HG03103 (cell line): Measurements from ENCODE around the gene KRTAP10-12.
"Not testable (repeated sequence)": the region's sequence is repeated elsewhere in the genome, so short reads cannot be mapped to it uniquely, and the experiment has no call there.

Source experiments
- ATAC-seq: cut with Tn5 transposase; IDR thresholded peaks from one replicate; pipeline ENCODE4 v1.9.1; 2021; ENCODE audit warnings: low read depth; ENCODE audit not compliant: unreplicated experiment

KRTAP10-12 gene

DNA sequence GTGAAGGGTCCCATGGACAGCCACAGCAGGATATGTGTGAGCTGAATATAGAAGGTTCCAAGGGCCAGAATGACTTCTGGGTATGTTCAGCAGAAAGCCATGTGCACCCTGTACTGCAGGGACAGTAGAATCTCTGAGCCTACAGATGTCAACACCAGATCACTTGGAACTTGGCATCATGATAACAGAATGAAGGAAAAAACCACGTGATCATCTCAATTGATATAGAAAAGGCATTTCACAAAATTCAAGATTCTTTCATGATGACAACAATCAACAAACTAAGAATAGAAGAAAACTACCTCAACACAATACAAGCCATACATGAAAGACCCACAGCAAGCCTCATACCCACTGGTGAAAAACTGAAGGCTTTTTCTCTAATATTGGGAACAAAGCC lies 29.4 kb upstream of the KRTAP10-12 start:
- no peak for ATAC-seq

DNA sequence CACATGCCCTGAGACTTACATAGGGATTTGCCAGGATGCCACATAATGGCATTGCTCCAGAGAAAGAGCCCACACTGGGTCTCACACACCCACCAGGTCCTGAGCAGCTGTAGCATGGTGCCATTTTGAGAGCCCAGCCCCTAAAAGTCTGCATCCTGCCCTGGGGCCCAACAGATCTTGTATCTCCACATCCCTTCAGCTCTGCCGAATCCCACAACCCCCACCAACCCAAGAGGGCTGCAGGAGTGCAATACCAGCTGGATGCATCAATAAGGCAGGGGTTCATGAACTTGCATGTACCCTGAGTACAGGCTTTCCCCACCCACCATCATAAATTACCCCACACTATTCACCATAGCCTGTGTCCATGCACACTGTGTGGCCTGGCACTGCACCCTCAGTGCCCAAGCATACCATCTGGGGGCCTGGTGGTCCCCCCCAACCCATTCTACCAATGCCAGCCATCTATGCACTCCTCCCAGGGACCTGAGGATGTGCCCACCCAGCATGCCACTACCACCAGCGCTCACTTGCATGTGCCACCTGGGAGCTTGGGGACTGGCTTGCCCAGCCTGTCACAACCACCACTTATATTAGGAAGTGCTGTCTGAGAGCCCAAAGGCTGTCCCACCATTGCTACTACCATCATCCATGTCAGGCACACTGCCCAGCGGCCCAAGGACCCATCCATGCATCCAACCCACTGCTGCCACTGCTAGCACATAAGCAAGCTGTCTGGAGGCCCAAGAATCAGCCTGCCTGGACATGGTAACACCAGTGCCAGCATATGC lies 26.1 kb upstream of the KRTAP10-12 start:
- ATAC-seq = no peak

DNA sequence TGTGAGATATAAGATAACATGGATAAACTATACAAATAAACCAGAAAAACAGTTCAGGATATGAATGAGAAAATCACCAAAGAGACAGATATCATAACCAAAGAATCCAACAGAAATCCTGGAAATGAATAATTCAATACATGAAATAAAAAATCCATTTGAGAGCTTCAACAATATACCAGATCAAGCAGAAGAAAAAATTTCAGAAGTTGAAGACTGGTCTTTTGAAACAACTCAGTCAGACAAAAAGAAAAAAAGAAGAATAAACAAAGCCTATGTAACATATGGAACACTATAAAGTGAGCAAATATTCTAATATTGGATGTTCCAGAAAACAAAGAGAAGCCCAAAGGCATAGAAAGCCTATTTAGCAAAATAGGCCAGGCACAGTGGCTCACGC lies 25.1 kb upstream of the KRTAP10-12 start:
- no peak for ATAC-seq

DNA sequence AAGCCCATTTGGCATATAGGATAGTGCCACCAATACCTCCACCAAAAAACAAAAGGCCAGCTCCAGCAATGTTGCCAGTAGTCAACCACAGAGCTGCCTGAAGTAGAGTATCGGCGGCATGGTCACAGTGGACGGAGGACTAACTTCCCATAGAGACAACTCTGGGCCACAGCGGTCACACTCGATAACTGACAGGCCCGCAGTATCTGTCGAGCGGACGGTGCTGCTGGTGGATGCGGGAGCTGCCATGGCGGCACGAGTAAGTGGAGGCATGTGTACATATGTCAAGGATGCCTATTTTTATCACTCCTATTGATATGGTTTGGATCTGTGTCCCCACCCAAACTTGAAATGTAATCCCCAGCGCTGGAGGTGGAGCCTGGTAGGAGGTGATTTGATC lies 19.1 kb upstream of the KRTAP10-12 start:
- ATAC-seq = no peak

DNA sequence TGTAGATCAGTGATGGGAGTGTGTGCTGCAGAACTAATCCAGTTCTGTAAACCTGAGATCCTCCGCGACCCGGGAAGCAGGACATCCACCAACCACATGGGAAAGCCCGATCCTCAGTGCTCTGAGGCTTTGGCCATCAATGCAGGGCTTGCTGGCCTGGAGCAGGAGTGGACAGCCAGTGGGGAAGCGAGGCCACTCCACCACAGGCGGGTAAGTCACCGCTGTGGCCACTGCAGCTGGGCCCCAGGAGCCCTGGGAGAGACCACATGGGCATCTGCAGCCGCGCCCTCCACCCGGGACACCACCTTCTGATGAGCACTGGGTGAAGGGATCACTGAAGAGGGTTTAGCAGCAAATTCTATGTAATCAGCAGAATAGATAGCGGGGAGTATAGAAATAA lies 15.8 kb upstream of the KRTAP10-12 start:
- no peak for ATAC-seq

DNA sequence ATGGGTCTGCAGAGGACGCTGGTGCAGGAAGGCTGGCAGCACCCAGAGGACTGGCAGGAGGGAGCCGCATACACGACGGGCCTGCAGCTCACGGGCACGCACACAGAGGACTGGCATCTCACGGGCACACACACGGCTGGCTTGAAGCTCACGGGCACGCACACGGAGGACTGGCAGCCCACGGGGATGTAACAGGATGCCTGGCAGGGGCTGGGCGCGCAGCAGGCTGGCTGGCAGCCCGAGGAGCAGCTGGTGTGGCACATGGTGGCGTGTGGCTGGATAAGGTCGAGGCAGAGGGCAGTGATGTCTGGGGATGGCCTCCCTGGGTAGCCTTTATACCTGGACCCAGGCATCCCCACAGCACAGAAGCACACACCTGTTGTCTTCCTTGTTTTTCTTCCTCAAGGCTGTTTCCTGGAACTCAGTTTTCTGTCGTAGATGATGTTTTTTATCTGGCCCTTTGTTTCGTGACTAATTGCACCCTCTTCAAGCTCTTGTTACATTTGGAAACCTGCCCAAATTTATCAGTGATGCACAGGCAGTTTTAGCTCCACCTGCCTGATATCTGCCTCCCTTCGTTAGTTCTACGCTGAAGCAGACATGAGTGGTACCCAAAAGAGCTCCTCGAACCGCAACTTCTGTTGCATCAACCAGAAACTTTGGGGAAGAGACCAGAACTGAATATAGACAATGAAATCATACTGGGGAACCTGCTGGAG lies 15.0 kb upstream of the KRTAP10-12 start, which contains the start of gene KRTAP12-1:
KRTAP12-1 (minus strand) TSS at position 303 of the 719 bp plus-strand sequence; CDS start at position 263, 40 bp downstream.
- no peak for ATAC-seq

DNA sequence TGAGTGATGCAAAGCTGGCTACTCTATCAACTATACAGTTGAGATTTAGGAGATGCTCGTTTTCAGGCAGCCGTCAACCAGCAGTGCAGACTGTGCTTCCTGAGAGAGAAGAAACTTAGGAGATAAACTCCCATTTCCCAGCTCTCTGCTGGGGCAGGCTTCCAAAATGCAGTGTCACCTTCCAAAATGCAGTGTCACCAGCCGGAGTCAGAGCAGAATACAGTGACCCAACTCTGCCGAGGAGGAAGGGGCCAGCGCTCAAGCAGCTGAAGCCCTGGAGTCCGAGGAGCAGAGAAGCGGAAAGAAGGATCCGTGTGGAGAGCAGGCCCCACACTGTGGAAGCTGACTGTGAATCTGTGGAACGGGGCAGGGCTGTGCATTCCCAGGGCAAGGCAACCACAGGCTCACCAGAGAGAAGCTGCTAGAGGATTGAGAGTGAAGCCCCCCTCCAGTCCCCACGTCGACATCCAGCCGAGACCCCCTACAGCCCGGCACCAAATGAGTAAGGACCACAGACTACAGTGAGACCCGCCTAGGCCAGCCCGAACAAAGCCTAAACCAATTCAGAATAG lies 14.3 kb upstream of the KRTAP10-12 start:
- no peak for ATAC-seq

DNA sequence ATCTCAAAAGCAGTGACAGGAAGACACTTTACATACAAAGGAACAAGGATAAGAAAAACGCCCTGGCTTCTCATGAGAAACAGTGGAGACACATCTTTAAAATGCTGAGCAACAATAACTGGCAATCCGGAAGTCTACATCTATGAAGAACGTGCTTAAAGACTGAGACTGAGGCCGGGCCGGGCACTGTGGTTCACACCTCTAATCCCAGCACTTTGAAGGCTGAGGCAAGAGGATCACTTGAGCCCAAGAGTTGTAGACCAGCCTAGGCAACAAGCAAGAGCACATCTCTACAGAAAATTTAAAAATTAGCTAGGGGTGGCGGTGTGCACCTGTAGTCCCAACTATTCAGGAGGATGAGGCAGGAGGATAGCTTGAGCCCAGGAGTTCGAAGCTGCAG lies 12.9 kb upstream of the KRTAP10-12 start:
- no peak for ATAC-seq

DNA sequence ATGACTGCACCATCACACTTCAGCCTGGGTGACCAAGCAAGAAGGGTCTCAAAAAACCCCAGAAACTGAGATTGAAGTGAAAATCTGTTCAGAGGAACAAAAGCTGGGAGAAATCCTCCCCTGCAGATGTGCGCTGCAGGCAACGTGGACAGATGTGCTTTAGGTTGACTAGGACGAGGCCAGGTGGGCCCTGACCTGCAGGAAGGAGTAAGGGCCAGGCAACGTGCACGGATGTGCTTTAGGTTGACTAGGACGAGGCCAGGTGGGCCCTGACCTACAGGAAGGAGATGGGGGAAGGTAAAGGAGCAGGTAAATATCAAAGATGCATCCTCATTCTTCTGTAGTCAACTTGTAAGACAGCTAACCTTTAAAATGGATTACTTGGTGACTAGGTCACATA lies 12.5 kb upstream of the KRTAP10-12 start:
- ATAC-seq = no peak

DNA sequence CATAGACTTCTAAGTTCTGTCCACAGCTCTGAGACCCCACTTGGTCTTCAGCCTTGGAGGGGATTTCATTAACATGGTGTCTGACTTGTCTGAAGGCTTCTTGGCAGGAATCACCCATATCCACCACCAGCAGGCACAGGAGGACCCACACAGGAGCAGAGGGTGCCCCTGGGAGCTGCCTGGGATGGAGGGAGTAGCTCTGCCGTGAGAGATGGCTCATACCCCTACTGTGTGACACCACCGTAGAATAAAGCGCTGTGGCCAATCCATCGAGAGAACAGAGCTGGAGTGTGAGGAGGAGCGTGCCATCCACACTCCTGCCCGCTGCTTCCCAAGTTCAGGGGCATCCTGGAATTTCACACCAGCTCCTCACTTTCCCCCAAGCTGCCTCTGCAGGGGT lies 11.9 kb upstream of the KRTAP10-12 start:
- not testable (repeated sequence) for ATAC-seq

DNA sequence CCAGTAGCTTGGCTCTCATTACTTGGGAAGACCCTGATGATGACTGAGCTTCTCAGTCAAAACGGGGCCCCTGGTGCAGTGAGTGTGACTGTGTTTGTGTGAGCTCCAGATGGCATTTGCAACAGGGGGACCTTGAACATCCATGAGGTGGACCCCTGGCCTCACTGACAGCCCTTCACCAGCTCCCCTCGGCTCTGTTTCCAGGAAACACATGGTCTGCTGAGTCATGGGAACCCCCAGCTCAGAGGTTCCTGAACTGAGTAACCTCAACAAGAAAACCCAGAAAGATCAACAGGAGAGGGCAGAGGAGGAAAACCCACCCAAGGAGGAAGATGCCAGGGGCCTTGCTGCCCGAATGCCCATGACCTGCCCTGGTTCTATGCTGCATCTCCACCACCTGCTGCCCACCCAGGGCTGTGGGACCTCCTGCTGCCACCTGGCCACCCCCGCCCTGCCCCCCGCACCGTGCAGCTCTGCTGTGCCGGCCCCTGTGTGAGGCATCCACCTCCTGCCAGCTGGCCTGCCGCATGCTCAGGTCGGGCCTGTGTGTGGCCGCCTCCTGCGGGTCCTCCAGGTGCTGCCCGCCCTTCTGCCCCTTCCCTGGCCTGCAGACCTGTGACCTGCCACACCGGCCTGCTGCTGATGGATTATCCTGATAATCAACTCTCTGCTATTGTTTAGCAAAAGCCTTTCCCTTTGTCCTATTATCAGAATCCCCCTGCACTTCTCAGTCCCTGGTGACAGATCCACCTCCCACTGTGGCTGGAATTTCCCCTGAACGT lies 10.8 kb upstream of the KRTAP10-12 start:
- ATAC-seq = no peak

DNA sequence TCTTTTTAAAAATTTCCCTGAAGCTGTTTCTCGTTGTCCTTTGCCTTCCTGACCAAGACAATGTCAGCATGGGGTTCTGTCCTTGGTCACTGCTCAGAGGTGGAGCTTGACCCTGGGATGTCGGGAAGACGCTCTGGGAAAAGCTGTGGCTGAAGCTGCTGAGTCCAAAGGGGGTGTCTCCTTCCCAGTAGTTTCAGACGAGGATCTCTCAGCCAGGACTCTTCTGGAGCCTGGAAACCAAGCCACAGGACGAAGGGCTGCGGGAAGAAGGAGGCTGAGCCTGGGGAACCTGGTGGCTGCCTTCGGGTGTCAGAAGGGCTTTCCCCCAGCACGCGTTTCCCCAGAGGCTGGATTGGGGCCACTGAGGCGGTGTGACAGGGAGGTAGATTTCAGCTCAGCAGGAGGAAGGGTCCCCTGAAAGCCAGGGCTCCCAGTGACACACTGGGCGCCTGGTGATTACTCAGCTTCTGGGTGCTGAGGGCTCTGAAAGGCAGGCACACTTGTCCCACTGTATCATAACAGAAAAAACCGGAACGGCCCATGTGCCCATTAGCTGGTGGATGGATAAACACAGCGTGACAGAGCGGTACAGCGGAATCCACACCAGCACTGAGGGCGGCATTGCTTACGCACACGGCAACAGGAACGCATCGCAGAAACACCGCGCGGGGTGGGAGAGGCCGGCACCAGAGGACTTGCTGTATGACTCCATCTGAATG lies 10.0 kb upstream of the KRTAP10-12 start:
- ATAC-seq = no peak

DNA sequence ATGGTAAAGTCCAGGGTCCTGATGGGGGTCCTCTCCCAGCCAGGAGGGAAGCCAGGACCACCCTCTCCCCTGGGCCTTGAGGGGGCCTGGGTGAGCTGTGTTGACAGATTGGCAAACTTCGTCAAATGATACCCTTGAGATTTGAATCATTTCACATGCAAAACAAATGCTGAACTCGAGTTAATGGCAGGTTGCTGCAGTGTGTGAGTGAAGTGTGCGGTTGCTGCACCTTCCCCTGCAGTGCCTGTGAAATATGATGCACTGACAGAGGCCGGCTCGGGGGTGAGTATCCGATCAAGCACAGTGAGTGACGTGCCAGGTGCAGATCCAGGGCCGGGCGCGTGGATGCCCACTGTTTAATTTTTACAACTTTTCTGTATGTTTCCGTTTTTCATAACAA lies 9.3 kb upstream of the KRTAP10-12 start:
- ATAC-seq = no peak

DNA sequence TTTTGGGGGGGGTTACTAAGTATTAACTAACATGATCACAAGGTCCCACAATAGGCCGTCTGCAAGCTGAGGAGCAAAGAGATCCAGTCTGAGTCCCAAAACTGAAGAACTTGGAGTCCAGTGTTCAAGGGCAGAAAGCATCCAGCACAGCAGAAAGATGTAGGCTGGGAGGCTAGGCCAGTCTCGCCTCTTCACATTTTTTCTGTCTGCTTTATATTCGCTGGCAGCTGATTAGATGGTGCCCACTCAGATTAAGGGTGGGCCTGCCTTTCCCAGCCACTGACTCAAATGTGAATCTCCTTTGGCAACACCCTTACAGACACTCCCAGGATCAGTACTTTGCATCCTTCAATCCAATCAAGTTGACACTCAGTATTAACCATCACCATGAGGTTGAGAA lies 7.2 kb upstream of the KRTAP10-12 start:
- not testable (repeated sequence) for ATAC-seq

DNA sequence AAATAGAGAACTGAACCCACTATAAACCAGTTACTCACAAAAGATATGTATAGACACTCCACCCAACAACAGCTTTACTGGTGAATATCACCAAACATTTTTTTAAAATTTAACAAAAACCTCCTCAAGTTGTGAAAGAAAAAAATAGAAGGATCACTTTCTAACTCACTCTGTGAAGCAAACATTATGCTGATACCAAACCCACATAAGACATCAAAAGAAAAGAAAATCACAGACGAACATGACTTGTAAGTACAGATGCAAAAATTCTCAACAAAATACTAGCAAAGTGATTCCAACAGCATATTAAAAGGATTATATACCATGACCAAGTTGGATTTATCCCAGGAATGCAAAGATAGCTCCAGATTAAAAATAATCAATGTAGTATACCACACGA lies 5.3 kb upstream of the KRTAP10-12 start:
- no peak for ATAC-seq

DNA sequence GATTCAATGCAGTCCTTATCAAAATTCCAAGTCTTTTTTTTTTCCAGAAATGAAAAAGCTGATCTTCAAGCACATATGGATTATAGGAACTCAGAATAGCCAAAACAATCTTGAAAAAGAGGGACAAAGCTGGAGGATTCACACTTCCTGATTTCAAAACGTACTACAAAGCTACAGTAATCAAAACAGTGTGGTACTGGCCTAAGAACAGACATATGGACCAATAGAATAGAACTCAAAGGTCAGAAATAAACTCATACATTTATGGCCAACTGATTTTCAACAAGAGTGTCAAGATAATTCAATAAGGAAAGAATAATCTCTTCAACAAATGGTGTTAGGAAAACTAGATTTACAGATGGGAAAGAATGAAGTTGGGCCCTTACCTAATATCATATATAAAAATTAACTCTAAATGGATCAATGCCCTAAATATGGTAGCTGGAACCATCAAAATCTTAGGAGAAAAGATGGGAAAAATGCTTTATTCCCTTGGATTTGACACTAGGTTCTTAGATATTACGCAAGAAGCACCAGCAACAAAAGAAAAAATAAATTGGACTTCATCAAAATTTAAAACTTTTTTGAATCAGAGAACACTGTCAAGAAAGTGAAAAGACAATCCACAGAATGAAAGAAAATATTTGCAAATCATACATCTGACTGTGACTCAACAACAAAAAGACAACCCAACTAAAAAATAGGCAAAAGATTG lies 4.0 kb upstream of the KRTAP10-12 start:
- no peak for ATAC-seq

DNA sequence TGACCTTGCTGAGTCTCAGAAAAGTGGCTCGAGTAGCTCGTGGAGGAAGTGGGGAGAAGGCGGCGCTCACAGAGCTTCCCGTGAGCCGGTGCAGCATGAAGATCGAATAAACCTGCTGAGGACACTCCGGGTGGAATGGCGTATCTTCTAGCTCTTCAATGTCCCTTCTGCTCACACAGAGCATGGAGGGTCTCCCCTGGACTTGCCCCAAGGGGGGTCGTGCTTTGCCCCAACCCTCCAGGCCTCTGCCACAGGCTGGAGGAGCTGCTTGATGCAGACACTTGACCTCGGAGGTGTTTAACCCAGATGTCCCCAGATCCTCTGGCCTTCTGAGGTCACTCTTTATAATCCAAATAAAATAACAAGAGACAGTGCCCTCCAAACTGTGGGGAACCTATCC lies 2.2 kb upstream of the KRTAP10-12 start:
- no peak for ATAC-seq

DNA sequence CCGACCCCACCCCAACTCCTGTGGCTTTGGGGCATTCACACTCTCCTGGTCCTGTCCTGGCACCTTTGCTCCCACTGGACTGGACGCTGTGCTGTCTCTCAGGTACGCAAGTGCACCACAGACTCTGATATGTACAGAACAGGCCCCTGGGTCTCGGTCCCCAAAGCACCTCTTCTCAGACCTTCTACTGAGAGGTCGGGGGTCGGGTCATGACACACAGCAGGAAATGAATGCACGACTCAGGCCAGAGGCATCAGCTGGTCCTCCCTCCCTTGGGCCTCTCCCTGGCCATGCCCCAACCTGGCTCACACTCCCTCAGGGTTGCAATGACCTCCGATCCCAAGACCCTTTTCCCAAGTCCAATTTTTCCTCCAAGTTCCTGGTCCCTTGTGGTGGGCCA lies 1.8 kb upstream of the KRTAP10-12 start:
- ATAC-seq = no peak

DNA sequence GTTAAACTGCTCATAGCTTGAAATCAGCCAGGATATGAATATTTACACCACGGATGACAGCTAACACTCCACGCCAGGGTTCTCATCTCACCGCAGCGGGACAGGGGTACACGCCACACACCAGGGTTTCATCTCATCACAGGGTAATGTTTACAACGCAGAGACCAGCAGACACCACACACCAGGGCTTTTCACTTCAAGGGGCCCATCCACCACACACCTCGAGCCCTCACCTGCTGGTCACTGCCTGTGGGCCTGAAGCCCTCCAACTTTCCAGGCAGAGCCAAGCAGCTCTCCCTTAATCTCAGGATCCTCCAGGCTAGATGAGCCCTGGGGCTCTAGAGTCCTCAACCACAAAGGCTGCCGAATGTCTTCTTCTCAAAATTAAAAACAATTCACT lies 1.3 kb upstream of the KRTAP10-12 start:
- no peak for ATAC-seq

DNA sequence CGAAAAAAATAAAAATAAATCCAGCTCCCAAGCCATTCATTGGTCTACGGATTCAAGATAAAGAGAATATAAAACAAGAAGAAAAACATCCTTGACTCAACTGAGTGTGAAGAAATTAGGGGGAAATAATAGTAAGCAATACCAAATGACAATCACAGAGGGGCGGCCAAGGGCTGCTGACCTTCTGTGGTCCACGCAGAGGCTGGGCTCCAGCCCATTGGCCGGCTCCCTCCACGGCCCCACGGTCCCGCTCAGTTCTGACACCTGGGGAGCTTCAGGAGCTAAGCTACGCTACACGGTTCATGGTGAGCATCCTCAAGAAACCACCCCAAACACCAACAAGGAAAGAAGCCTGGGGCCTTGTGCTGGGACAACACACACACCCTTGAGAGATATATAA lies 400 bp upstream of the KRTAP10-12 start:
- ATAC-seq = no peak
